Globus pallidus (tissue), 1 donor: Measurements from ENCODE around the gene MGST2.

Experiments used
- DNase-seq: peaks from one replicate; pipeline ENCODE4 v3.0.0-alpha.2; 2015; ENCODE audit warnings: low spot score

Gene MGST2

DNA sequence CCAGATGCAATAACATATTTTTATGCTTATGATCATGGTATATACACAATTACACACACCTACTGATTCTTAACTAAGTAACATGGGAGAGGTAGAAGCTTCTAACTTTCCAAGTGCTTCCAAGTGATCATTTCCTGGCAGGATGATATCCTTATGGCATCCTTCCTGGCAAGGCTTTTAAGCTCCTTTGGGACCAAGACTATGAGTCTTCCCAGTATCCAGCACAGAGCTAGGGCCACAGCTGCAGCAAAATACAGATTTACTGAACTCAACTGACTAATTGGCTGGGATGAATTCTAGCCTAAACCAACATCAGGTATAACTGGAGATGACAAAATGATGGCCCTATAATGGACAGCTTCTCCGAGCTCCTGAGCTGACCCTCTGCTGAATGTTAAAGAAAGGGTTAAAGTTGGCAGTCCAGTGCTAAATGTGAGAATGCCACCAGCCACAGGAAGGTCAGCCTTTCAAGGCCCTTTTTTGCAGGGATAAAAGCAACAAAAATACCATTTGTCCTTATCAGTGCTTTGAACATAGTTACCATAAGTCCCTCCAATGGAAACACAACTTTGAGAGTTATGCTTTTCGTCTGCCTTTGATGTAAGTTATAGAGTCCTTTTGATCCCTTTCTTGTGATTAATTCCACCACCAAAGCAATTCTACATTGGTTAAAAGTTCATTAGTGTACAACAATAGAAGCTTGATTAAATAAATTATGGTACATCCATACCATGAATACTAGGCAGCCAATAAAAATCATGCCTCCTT is 73.4 kb downstream of the MGST2 start:
- DNase-seq = no peak

DNA sequence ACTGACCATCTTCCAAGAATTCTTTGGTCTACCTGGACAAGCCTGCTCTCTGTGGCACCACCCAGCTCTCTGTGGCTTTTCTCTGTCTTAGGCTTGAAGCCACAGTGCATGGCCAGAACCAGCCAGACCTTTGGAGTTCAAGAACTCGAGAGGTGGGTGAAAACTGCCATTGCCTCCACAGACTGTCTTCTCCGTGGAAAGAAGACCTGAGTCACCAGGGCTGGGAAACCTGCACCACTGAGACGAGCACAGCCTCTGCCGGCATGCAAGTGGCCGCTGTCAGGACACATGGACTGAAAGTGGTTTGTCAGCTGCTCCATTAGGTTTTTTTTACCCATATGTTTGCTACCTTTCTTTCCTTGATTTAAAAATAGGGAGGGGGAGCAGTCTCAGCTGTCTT is 74.5 kb downstream of the MGST2 start:
- DNase-seq = no peak

DNA sequence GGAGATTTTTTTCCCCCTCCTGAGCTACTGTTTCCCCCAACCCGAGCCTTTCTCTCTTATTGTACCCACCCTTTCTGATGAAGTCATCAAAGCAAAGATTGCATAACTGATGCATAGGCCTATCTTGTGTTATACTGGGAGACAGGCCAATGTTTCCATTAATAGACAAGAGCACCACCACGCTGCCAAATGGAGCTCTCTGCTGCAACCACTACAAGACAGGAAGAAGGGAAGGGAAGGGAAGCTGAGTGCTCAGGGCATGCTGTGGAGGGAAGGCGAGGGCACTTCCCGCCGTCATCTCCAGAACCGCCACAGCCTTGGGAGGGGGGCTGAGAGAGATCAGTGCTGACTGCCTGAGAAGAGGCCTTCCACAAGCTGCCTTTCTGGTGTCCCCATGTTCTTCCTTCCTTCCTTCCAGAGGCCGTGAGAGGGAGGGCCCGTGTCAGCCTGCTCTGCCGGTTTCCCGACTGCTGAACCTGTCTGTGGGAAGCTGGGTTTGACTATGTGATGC is 75.0 kb downstream of the MGST2 start:
- peak; percentile 83 for DNase-seq

DNA sequence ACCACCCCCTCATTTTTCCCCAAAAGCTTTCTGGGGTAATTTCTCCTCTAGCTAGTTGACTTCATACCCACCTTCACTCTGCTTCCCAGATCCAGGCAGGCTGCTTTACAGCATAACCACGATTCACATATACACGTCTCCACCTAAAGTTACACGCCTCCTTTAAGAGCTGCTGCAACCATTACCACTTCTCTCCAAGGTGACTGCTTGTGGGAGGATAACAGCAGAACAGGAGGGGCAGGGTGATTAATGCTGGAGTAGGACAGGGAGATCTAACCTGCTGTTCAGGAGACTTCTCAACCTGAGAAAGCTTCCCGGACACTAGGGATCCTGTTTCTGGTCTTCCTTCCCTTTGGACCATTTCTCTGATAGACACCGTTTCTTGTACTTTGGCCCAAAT is 77.4 kb downstream of the MGST2 start:
- DNase-seq = no peak

DNA sequence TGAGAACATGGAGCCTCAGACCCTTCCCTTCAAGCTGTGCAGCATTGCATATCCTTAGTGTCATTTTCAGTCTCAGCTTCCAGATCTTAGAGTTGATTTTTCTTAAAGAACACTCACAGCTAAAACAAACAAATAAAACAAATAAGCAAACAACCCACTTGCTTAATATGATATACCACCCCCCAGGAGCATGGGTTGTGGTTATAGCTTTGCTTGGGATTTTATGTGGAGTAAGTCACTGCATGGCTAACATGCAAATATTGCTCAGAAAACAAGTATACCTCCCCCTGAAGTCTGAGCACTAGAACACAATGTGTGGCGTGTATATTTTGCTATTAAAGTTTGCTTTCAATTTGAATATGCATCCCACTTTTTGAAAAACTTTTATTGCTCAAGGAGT is 78.6 kb downstream of the MGST2 start:
- DNase-seq = no peak

DNA sequence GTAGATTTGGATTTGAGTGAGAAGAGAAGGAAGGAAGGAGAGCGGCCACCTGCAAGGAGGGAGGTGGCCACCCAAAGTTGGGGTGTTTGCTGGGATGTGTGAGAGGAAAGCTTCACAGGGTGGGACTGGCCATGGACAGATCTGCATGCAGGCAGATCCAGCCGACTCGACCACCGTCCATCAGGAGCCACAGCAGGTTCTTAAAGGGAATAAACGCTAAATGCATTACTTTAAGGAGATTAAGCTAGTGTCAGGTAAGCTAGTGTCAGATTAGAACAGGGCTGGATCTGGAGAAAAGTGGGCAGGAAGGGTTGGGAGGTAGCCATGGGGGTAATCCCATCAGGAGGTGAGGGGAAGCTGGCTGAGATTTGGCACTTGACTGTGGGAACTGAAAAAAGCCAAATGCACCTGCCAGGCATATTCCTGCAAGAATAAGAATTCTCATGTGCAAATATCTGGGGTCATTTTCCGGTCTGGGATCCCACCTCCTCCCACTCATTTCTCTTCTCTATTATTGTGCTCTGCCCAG is 79.6 kb downstream of the MGST2 start:
- no peak for DNase-seq

DNA sequence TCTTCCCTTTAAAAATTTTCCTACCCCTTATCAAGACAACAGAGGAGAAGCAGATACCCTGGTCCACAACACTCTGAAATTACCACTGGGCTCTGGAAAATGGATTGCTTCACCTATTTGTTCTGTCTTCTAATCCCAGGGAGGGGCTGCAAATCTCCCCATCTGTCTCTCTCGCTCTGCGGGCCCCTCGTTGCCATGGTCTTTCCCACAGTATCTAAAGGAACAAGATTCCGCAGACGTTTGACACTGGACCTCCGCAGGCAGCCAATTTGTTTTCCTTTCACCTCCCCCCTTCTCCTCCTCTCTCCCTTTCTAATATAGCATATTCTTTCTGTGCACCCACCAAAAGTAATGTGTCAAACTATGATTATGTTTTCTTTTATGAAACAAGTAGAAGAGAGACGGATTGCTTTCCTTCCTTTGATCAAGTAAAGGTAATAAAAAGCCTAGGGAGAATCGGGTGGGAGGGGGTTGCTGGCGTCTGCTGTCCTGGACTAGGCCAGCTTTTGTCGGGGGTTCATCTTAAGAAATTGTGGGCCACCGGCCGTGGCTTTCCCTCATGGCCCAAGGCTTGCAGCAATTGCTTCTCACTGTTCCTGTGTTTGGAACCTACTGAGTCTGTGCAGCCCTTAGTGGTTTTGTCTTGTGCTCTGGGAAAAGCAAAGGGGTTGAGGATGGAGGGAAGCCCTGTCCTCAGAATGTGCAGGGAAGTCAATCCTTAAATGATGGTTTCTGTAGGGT is 81.0 kb downstream of the MGST2 start:
- DNase-seq = no peak

DNA sequence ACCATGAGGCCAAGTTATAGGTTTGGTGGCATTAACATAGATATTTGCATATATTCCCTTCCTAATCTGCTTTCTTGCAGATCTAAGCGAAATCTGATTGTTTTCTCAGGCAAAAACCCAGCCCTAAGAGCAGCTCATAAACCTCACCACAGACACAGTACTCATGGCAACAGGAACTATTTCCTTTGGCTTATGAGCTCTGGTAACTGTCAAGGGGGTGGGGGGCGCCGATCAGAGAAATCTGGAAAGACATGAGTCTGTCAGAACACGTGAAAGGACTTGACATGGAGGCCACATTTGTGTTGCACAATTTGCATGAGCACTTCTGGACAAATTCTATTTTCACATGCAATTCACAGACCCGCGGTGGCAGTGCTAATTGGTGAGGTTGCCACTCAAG is 83.7 kb downstream of the MGST2 start:
- no peak for DNase-seq

DNA sequence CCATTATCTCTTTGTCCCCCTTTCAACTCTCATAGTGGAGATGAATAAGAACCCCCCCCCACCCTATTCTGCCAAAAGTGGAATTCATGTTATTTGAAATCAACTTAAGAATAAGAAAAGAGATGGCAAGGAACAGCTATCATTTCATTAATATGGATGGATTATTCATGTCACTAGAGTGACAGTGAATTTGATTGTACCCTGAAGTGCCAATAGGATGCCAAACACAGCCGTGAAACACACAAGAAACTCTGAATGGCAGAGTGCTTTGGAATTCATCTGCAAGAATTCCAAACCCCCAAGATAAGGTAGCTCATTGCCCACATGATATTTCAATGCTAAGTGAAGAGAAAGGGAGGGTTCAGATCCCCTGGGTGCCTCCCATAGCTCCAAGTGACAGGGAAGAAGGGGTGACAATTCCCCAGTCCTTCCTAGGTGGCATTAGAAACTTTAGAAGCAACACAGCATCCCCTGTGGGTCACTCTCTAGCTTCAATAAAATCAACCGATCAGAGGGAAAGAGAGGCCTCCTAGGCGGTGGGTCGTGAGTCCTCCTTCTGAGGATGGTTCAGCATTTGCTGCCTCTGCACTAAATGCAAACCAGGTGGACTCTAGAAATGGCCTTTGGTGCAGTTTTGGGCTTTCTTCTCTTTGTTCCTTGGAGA is 84.3 kb downstream of the MGST2 start:
- DNase-seq = no peak

DNA sequence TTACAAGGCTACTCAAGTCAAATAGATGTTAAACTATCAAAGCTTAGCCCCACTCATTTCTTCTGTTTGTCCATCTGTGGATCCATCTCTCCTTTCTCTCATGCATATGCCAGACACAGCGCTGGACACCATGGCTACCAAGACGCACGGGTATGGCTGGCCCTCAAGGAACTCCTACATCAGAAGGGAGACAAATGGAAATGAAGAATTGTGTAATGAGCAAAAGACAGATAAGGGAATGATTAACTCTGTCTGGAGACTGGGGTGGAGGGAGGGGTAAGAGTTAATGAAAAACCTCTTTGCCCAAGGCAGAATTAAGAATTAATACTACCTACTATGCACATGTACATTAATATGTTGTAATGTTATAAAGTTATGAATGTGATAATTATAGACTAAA is 88.1 kb downstream of the MGST2 start:
- no peak for DNase-seq
